Stimulated activated CD4-positive, alpha-beta T cell treated with anti-CD3 and anti-CD28 coated beads, Interleukin-2, amount 100 ng/mL, for 24 hours (primary cell): ENCODE results near the gene TMEM121.

Source experiments
- DNase-seq, 2 donors: peaks; one replicate each; pipeline ENCODE4 v3.0.0-alpha.2; 2020

The TMEM121 gene

DNA sequence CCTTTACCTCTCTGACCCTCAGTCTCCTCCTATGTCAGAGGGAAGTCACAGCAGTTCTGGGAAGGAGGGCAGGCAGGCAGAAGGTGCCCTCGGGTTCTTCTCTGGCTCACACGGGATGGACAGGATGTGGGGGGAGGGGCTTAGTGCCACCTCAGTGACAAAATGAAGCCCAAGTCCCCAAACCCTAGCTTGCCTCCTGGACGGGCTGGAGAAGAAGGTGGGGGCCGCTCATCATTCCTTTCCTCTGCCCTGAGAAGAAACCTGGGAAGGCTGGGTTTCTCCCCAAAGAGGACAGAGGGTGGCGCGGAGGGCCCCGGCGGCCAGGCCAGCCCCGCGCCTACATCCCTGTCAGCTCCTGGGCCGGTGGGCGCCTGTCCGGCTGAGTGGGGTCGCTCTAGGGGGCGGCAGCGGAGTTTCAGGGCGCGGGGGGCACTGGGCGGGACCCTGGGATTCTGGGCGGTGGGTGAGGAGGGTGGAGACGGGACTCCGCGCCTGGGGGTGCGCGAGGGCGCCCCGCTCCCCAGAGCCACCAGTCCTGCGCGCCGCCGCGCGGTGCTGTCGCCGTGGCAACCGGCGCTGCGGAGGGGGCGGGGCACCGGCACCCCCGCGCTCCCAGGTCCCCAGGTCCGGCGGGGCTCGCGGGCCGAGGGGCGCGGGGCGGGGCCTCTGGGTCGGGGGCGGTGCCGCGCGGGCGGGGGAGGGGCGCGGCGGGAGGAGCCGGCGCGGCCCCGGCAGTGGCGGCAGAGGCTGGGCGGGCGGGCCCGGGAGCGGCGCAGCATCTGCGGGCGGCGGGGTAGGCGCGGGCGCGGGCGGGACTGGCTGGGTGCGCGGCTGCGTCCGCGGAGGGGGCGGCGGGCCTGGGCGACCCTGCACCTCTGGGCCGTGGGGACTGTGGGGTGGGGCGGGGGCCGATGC, at the start of gene TMEM121:
Gene TMEM121 (plus strand): TSS at position 723 of the 915 bp plus-strand sequence. CDS start 2,252 bp downstream, outside the sequence.
- DNase-seq = peak; percentile 36 to 63

DNA sequence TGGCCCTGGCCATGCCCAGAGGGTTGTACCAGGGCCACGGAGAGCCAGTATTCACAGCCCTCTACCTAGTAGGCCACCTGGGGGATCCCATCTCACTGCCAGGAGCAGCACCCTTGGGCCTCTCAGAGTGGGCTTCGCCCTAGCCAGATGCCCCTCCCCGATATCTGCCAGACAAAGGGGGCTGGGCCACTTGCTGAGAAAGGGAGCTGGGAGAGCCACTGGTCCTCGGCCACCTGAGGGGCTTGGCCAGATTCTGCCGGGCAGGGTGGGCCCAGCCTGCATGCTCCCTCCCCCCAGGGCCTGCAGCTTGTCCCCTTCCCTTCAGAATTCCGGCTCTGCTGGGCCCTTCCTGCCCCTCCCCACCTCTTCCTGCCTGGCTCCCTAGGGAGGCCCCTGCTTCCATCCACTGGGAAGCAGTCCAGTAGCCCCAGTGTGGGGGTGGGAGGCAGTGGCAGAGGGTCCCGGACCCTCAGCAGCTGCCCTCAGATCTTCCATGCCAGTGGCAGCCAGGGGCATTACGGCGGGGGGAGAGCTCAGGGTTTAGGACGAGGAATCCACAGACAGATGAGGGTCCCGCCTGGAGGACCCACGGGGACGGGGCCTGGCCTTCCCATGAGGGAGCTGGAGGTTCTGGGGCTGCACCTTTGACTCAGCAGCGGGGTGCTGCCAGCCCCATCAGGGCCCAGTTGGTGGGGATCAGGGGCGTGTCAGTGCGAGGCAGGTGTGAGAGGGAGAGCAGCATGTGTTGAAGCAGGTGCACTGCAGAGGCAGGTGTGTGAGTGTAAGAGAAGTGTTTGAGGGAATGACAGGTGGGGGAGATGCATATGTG, 49.3 kb upstream of the TMEM121 start:
- DNase-seq = no peak

DNA sequence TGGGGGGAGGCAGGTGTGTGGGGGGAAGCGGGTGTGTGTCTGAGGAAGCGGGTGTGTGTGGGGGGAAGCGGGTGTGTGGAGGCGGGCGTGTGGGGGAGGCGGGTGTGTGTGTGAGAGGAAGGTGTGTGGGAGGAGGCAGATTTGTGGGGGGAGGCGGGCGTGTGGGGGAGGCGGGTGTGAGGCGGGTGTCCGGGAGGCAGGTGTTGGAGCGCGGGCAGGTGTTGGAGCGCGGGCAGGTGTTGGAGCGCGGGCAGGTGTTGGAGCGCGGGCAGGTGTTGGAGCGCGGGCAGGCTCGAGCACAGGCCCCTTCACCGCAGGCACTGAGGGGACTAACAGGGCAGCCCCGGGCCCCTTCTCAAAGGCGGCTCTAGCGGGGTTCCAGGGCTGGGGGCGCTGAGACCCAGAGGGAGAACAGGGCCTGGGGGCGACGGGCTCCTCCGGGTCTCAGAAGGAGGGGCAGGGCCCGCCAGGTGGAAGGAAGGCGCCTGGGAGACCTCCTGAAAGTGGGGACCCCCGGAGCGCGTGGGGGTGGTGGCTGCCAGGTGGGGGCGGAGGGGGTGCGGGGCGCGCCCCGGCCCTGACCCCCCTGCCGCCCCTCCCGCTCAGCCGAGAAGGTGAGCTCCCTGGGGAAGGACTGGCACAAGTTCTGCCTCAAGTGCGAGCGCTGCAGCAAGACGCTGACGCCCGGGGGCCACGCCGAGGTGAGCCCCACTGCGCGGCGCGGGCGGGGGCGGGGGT, 48.6 kb upstream of the TMEM121 start:
- peak in 1 of 2 donors; percentile 45 for DNase-seq

DNA sequence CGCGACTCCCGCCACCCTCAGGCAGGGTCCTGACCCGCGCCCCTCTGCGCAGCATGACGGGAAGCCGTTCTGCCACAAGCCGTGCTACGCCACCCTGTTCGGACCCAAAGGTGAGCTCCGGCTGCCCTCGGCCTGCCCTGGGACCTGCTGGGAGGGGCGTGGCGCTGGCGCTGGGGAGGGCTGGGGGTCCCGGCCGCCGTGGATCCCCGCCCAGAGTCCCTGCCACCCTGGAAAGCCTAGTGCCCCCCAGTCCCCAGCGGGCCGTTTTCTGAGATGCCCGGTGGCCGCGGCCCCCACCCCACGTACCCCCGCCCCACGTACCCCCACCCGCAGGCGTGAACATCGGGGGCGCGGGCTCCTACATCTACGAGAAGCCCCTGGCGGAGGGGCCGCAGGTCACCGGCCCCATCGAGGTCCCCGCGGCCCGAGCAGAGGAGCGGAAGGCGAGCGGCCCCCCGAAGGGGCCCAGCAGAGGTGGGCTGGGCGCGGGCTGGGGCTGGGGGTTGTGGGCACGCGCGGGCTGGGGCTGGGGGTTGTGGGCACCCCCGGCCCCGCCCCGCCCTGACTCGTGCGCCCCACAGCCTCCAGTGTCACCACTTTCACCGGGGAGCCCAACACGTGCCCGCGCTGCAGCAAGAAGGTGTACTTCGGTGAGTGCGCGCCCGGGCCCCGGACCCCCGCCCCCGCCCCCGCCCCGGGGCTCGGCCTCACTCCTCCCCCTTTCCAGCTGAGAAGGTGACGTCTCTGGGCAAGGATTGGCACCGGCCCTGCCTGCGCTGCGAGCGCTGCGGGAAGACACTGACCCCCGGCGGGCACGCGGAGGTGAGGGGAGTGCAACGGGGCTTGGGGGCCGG, 47.8 kb upstream of the TMEM121 start:
- DNase-seq = no peak

DNA sequence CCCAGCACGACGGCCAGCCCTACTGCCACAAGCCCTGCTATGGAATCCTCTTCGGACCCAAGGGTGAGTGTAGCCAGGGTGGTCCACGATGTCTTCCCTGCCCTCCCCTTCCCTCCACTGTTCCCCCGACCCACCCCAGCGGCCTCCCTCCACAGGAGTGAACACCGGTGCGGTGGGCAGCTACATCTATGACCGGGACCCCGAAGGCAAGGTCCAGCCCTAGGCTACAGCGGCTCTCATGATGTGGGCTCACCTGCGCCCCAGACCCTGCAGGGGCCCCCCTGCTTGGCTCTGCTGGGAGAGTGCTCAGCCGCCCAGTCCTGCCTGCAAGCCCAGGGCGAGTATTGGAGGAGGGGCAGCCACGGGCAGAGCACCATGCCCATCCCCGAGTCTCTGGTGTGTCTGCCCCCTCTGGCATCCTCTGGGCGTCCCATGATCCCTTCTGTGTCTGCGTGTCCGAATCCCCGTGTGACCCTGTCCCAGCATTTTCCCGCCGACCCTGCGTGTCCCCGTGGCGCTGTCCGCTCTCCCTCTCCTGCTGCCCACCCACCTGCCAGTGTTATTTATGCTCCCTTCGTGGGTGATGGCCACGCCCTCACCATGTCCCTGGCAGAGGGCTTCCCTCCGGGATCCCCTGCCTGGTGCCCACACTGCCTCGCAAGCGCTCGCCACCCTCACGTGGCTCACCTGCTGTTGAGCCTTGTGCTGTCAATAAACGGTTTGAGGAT, 46.8 kb upstream of the TMEM121 start:
- no peak for DNase-seq

DNA sequence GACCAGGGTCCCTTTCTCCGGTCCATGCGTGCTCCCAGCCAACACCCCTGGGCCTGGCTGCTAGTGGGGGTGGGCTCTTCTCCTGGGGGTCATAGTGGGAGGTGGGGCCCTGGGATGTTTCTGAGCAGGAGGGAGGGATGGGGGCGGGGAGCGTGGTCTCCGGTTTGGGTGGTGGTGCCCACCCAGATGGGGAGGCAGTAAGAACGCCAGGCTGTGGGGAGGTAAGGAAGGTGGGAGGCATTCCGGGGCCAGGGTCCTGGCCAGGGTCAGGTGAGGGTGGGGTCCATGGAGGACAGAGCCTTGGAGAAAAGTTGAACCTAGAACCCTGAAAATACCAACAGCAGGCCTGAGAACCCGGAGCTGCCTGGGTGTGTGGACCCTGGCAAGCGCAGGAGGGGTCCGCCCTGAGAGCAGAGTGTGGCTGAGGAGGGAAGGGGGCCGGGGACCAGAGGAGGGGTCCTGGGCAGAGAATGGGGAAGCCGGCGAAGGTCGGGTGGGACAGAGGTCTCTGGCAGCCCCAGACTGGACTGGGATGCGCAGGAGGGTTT, 46.1 kb upstream of the TMEM121 start:
- no peak for DNase-seq

DNA sequence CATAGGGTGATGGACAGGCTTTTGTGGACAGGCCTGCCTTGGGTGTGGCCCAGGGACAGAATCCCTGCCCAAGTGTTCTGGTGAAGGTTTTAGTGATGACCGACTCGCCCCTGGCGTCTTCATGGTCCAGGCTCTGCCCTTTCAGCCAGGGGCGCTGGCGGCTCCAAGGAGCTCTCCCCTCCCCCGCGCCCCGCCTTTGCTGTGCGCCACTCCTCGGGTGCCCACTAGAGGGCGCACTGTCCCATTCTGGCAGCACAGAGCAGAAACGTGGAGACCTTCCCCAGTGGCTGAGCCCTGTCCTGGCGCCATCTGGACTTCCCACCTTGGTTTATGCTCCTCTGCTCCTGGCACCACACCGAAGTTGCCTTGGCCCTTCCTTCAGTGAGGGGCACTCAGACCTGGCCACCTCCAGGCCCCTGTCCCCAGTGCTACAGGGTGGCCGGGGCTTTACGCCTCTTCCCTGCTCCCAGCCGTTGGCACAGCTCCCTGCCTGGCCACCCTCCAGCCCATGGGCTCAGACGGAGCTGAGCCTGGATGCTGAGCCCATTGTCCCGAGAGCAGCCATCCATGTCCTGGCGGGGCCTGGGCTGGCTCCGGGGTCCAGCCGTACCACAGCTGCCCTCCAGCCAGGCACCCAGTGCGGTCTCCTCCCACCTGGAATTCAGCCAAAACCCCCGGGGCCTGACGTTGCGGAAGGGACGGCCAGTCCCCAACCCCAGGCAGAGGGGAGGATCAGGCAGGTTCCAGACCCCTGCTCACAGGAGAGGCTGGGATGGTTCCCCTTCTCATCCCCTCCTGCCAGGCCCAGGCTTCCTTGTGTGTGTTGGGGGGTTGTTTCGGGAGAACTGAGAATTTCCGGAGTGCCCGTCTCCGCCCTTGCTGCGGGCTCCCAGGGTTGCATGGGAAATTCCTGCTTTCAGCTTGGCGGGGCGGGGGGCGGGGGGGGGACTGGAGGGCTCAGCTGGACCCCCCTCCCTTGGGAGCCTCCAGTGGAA, 45.3 kb upstream of the TMEM121 start:
- DNase-seq = peak; percentile 92 to 93

DNA sequence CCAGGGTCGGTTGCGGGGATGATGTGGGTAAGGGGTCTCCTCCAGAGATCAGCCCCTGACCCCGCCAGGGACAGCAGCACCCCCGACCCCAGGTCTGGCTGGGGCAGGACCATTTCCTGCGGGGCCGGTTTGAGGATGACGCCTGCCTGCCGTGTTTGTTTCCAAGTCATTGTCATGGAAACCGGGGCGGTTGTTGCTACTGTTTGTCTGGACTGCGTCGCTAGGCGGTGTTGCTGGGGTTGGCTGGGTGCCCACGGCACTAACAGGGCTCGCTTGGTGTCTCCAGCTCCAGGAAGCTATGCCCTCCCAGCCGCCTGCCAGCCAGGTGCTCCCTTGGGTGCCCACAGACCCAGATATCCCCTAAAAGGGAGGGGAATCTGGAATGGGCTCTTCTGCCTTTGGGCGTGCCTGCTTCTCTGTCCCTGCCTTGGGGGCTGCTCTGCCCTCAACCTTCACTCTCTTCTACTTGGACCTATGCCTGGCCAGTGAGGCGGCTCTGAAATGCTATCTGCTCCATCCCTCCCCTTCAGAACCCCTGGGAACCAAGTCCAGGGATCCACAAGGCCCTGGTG, 44.4 kb upstream of the TMEM121 start:
- peak; percentile 88 to 91 for DNase-seq

DNA sequence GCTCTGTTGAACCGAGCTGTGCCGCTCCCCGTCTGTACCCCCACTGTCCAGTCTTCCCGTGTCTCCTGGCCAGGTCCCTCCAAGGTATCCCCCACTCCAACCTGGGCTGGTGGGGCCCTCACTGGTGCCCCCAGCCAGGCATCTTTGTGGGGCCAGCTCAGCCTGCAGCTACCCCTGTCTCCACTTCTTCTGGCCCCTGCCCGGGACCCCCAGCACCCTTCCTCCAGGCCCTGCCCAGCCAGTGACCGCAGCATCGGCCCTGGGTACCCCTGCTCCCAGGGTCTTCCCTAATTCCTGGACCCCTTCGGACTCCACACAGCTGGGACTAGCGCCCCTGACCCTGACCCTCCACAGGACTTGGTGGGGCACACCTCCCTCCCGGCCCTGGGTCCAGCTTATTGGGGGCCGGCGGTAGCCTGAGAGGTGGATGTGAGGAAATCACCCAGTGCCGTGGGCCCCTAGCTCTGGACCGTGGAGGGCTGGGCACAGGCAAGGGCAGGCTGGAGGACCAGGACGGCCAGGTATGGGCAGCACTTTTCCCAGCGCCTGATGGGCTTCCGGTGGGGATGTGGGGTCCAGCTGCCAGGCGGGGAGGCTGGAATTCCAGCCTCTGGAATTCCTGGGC, 43.8 kb upstream of the TMEM121 start:
- DNase-seq = no peak

DNA sequence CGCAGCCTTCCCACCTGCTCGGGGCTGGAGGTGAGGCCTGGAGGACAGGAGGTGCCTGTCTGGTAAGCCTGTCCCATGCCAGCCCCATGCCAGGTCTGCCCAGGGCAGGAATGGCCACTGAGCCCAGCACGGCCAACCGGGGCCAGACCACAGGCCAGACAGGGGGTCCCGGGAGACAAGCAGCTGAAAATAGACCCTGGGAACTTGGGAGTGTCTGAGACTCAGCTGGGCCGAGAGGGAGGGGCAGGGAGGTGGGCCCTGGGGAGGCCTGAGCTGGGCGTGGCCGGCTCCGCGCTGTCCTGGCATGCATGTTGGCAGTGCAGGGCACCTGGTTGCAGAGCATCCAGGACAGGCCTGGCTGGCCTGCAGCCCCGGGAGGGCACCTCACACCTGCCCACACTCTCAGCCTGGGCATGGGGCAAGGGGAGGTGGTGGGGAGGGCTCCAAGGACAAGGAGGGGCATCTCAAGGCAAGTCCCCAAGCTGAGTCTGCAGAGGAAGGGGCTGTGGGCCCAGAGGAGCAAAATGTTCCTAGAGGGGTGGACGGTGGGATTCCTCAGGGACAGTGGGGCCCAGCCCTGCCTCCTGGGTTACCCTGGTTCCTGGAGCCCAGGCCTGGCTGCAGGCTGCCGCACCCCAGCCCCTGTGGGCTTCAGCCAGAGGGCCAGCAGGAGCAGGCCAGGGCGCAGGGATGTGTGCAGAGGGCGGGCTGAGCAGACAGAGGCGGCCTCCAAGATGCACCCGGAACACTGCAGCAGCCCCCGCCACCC, 42.9 kb upstream of the TMEM121 start:
- no peak for DNase-seq

DNA sequence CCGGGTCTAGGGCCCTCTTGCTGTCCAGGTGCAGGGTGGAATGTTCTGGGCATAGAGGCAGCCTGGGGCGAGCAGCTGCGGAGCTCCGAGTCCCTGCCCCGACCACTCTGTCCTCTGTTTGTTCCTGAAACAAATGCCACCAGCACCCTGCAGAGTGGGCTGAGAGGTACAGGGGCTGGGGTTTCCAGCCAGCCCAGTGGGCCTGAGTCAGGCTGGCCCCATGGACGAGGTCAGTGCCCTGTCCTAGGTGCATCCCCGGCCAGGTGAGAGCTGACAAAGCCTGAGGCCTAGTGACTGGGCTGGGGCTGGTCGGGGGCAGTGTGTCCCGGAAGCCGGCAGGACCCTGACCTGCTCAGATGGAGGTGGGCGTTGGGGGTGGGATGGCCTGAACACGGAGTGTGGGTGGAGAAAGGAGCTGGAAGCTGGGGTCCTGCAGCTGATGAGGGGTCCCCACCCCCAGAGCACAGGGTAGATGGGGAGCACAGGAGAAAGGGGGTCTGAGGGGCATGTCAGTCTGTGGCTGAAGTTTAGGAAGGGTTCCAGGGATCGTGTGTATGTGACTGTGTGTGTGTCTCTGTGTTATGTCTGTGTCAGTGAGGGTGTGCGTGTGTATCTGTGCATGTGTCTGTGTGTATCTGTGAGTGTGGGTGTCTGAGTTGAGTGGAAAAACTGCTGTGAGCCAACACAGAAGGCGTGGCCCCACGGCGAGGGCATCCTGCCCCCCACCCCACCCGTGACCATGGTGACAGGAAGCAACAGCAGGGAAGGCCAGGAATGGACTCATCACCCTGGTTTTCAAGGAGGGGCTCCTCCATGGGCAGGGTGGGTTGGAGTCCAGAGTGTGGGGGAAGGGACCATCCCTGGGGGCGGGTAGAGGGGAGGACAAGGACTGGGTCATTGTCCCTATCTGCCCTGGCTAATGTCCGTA, 42.0 kb upstream of the TMEM121 start:
- peak in 1 of 2 donors; percentile 64 for DNase-seq

DNA sequence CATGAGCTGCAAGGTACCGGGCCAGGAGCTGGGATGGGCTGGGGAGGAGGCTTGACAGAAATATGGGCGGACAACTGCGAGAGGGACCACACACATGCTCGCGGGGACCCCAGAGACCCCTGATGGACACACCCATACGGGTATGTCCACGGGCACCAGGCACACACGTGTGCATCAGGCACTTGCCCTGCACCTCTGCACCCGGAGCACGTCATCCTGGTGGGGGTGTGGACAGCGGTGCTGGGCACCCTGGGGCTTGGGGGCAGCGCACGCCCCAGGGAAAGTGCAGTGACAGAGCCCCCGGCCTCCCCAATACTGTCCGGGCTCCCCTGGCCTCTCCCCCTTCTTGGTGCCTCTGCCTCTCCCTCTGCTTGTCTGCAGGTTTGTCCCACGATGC, 41.4 kb upstream of the TMEM121 start:
- DNase-seq = no peak

DNA sequence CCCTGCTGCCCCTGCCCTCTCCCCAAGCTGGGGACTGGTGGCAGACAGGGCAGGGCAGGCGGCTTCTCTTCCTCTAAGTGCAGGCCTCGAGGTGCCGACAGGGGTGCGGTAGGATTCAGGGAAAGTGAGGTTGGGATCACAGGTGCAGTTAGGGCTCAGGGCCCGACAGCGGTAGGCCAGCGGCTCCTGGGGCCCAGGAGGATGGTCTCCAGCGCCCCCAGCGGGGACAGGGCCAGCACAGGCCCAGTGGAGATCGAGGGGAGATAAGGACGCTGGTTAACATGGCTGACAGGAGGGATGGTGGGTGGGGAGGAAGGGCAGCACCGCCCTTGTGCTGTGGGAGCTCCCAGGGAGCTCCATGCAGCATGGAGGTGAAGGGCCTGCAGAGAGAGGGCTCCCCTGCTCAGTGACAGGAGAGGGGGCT, 40.6 kb upstream of the TMEM121 start:
- DNase-seq = peak; percentile 55 to 56

DNA sequence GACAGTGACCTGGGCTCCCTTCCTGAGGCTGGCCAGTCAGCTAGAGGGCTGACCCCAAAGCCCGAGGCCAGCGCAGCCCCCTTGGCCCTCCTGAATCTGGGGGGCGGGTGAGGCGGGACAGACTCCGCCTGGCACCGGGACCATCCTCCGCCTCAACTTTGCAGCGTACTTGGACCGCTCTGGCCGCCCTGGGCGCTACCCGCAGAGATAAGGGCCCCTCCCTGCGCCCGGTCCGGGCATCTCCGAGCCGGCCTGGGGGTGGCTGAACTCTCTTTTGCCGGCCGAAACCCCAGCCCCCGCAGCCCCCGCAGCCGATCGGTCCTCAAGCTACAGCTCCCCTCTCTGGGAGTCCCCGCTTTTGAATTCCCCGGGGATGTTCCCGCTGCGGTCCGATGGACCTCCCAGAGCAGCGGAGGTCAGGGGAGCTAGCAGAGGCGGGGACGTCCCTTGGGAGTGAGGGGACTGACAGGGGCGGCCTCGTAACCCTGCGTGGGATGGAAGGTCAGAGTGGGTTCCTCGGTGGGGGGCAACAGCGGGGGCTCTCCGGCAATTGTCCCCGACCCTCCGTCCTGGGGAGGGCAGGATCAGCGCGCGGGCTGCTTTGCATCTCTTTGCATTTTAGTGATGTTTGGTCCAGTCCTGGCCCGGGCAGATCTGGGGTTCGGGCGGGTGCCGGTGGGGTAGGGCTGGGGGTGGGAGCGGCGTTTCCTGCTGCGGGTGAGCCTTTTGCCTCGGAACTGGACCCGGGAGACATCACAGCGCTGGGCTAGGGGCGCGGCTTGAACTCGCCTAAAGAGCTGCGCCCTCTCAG, 40.0 kb upstream of the TMEM121 start, which contains the start of gene CRIP1:
Gene CRIP1 (plus strand): TSS at position 724 of the 811 bp plus-strand sequence. CDS start 374 bp downstream, outside the sequence.
- DNase-seq = no peak

DNA sequence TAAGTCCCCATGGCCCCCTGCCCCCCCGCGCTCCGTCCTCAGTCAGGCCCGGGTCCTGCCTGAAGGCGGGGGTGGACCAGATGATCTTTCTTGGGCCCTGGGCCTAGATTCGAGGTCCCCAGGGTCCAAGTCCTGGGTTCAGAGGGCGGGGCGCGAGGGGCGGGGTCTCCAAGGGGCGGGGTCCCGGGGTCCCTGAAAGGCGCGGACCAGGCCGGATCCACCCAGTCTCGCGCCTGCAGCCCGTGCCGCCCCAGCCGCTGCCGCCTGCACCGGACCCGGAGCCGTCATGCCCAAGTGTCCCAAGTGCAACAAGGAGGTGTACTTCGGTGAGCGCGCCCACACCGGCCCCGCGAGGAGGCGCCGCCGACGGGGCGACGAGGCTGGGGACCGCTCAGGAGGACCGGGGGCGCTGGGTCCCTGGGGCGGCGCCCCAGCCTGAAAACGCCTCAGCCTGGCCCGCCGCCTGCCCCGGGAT, 39.4 kb upstream of the TMEM121 start:
- peak; percentile 57 to 72 for DNase-seq
